Measurements from ENCODE around the gene CSNK1G2.

The CSNK1G2 gene

DNA sequence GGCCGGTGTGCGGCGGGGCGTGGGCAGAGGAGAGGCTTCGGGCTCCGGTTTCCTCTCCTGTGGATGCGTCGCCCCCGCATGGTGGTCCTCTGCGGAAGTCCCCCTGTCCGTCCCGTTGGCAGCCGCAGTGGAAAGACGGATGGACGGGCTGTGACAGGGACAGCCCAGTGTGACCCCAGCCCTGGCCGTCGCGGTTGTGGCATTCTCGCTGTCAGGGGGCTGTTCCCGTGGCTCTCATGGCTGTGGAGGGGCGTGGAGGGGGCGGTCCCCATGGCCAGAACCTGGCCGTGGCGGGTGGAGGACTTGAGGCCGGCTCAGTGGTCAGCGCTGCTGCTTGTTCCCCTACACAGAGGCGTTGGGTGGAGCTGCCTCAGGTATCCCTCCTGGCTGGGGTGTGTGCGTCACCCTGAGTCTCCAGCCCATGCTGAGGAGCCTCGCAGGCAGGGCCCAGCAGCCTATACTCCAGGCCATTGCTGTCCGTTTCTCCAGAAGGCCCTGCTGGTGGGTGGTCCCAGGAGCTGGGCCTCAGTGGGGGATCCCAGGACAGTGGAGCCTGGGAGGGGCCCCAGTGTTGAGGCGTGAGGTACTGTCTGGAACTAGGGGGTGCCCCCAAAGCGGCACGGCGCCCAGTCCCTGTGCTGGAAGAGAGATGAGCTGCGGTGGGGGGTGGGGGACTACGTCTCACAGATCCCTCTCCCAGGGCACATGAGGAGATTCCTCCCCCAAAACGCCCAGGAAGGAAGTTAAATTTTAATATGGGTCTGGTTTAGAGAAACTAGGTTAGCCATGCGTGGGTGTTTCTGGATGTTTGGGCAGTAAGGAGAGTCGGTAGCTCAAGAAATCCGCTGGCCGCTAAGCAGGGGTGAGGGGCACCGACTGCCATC is 20.3 kb downstream of the CSNK1G2 start:
- DNase-seq (ENCODE audit: low read depth, low spot score): no peak
- no peak overlapping the region for H3K27ac ChIP-seq

GRCh38 chr19:1962674-1963073 is 21.7 kb downstream of the CSNK1G2 start:
- H3K27ac ChIP-seq: no peak overlapping the region
- no peak for DNase-seq (ENCODE audit: low read depth, low spot score)

GRCh38 chr19:1967087-1967608 is 26.2 kb downstream of the CSNK1G2 start:
- no peak for DNase-seq (ENCODE audit: low read depth, low spot score)
- no peak overlapping the region for H3K27ac ChIP-seq

DNA sequence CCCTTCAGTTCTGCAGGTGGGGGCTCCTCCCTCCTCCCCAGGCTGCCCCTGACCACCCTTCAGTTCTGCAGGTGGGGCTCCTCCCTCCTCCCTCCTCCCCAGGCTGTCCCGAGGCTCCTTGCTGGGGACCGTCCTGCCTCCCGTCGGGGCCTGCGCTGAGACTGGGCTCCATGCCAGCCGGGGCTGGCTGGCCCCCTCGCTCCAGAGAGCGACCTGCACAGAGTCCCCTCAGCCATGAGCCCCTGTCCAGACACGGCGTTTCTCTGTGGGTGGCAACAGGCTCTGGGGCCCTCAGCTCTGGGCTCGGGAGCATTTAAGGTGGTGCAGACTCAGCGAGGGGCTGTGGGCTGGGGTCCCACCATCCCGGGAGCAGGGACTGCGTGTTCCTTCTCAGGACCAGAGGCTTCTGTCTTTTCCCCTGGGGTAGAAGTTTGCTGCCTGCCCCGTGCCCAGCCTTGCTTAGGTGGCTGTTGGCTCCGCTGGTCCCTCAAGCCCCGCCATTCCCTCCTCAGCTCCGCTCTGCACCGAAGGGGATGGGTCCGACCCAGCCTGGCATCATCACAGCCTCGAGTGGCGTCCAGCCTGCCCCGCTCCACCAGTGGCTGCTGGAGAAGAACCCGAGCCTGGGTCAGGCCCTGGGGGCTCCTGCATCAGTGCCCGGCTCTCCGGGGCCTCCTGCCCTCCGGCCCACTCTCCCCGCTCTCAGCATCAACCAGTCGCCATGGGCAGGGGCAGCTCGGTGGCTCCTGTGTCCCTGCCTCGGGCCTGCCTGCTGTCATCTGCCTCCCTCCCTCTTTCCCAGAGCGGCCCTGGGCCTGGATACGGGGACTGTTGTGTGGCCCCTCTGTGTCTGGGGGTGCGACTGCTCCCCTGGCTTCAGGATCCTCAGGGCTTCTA is 27.6 kb downstream of the CSNK1G2 start:
- H3K27ac ChIP-seq: no peak overlapping the region
- no peak for DNase-seq (ENCODE audit: low read depth, low spot score)

GRCh38 chr19:1969176-1970002 is 28.4 kb downstream of the CSNK1G2 start:
- no peak for DNase-seq (ENCODE audit: low read depth, low spot score)
- peak overlapping the region; percentile 46 for H3K27ac ChIP-seq

DNA sequence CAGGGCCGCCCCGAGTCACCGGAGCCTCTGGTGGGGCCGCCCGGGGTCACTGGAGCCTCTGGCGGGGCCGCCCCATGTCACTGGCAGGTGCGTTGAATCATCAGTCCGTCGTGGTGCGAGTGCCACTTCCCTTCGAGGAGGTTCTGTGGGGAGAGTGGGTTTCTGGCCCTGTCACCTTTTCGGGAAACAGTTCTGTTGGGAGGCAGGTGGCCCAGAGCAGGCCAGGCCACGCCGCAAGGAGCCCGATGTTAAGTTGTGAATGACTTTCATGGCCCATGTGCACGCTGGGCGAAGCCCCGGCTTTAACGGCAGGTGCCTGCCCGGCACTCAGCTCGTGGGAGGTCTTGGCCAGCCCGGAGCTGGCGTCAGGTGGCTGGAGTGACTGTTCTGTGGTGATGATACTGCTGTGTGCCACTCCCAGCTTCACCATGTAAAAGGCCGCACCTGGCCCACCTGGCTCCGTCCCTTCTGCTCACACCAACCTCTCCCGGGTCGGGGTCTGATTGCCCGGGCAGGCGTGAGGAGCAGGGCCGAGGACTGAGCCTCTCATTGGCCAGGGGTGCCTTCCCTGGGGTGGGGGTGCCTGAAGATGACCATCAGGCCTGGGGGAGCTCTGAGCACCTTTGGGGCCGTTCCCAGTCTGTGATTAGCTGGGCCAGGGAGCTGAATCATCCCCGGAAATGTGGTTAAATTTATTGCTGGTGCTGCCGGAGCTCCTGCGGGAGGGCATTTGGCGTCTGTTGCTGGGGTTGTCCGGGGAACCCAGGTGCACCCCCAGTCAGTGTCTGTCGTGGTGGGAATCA is 29.2 kb downstream of the CSNK1G2 start:
- peak overlapping the region; percentile 46 for H3K27ac ChIP-seq
- DNase-seq (ENCODE audit: low read depth, low spot score): no peak

GRCh38 chr19:1970806-1971502 is 30.0 kb downstream of the CSNK1G2 start:
- DNase-seq (ENCODE audit: low read depth, low spot score): no peak
- H3K27ac ChIP-seq: peak overlapping the region; percentile 46

- H3K27ac ChIP-seq: no peak overlapping the region
- DNase-seq (ENCODE audit: low read depth, low spot score): no peak
Observed at GRCh38 chr19:1974381-1975161, 33.6 kb downstream of the CSNK1G2 start.

DNA sequence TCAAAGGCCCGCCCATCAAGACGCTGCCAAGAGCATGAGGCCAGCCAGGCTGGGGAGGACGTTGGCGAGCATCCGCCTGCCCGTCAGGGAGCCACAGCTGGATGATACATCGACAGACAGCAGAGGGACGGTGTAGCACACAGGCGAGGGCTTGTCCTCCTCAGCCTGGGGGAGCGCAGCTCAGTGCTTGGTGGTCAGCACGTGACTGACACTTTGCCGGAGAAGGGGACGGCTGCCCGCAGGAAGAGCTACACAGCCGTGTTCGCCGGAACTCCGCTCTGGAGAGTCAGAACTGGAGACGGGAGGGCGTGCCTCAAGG is 34.1 kb downstream of the CSNK1G2 start:
- H3K27ac ChIP-seq: no peak overlapping the region
- no peak for DNase-seq (ENCODE audit: low read depth, low spot score)

DNA sequence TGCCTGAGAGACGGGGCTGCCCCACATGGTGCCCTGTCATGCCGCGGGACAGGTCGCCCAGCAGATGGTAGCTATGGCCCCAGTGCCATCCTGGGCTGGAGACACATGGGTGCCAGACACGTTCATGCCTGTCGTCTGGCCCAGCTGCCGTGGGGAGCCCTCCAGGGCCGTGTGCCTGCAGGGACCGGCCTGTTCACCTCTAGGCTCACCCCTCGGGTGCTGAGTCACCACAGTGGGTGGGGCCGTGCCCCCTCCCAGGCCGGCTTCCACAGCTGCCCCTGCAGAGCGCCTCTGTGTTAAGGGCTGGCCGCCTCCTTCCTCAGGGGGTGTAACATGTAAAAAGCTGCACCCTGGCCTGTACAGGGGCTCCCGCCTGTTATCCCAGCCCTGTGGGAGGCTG is 36.1 kb downstream of the CSNK1G2 start:
- no peak for DNase-seq (ENCODE audit: low read depth, low spot score)
- no peak overlapping the region for H3K27ac ChIP-seq

GRCh38 chr19:1978346-1978894 is 37.4 kb downstream of the CSNK1G2 start:
- H3K27ac ChIP-seq: no peak overlapping the region
- DNase-seq (ENCODE audit: low read depth, low spot score): no peak

DNA sequence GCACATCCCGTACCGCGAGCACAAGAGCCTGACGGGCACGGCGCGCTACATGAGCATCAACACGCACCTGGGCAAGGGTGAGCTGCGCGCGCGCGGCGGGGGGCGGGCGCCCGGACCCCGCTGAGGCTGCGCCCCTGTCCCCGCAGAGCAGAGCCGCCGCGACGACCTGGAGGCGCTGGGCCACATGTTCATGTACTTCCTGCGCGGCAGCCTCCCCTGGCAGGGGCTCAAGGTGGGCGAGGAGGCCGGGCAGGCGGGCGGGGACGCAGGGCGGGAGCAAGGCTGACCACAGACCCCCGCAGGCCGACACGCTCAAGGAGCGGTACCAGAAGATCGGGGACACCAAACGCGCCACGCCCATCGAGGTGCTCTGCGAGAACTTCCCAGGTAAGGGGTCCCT is 38.0 kb downstream of the CSNK1G2 start:
- H3K27ac ChIP-seq: no peak overlapping the region
- no peak for DNase-seq (ENCODE audit: low read depth, low spot score)

GRCh38 chr19:1979642-1980041 is 38.7 kb downstream of the CSNK1G2 start:
- DNase-seq (ENCODE audit: low read depth, low spot score): no peak
- no peak overlapping the region for H3K27ac ChIP-seq

GRCh38 chr19:1980091-1980808 is 39.3 kb downstream of the CSNK1G2 start:
- no peak for DNase-seq (ENCODE audit: low read depth, low spot score)
- no peak overlapping the region for H3K27ac ChIP-seq

- DNase-seq (ENCODE audit: low read depth, low spot score): no peak
- H3K27ac ChIP-seq: no peak overlapping the region
Observed at GRCh38 chr19:1980809-1981181, 39.8 kb downstream of the CSNK1G2 start.

DNA sequence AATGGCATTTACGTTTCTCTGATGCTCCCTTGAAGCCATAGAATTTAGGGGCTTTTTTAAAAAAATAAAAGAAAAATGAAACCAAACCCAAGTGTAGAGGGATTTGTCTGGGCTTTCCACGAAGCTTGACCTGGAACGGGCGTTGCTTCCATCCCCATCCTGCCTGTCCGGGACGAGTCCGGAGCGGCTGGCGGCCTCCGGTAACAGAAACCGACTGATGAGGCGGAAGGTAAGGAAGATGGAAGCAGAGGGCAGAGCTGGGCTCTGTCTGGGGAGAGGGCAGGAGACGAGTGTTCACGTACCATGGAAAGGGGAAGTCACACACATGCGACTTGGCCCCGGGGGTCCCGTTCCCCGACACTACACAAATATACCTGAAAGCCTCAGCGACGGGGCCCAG is 40.3 kb downstream of the CSNK1G2 start:
- DNase-seq (ENCODE audit: low read depth, low spot score): no peak
- H3K27ac ChIP-seq: no peak overlapping the region

DNA sequence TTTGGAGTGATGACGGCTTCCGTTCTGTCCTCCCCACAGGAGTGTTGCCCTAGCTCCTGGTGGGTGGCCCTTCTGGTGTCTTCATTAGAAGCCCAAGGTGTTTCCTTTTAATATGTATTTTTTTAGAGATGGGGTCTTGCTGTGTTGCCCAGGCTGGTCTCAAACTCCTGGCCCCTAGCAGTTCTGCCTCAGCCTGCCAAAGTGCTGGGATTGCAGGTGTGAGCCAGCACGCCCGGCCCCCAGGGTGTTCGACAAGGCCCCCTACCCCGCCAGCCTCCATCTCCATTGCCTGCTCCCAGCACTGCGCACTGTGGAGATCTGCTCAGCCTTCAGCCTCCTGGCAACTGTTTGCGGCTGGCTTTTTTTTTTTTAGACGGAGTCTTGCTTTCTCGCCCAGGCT is 43.4 kb downstream of the CSNK1G2 start:
- H3K27ac ChIP-seq: no peak overlapping the region
- no peak for DNase-seq (ENCODE audit: low read depth, low spot score)

Data from epithelial cell of prostate (primary cell).